Measurements from ENCODE around the gene ZNF385C. TPM values are rescaled to one million over a fixed set of nuclear protein-coding genes. Genes with fewer than 3 reads are reported as not detected.
A peak's percentile ranks its signal among the peaks of the same experiment; 100 is the strongest.
"Not testable (repeated sequence)": the region's sequence is repeated elsewhere in the genome, so short reads cannot be mapped to it uniquely, and the experiment has no call there.

ZNF385C gene
- total RNA-seq, 4 donors from 2014 or later: 0.27 to 0.48 TPM; not detected in 2

GRCh38 chr17:42141382-42141781, 43.1 kb upstream of the ZNF385C start:
- 67 to 100% methylated on average over 1 to 8 of the region's 8 CpGs for WGBS, 2 donors (ENCODE audit: low coverage in 1 of 2)
- TF ChIP-seq POLR2AphosphoS5 (IDR thresholded peaks at IDR 0.05) (no peak), EP300 (IDR thresholded peaks at IDR 0.05; ENCODE audit: low read depth) (no peak), POLR2A (IDR thresholded peaks at IDR 0.05) (no peak), CTCF (IDR thresholded peaks at IDR 0.05) (no peak)
- Histone ChIP-seq H3K27ac (no peak overlapping the region), H3K27me3 (no peaks in the 10 kb centered on the region), H3K36me3 (peaks cover 0 to 10% (median 4%) of the 10 kb centered on the region in 4 donors), H3K9me3 (no peaks in the 10 kb centered on the region), H3K4me1 (peaks cover 4 to 51% (median 25%) of the 10 kb centered on the region in 4 donors), H3K4me3 (no peak overlapping the region)
- intact Hi-C loops (cut with DNase I; ENCODE audit: low total_unique reads): no loop called here
- in situ Hi-C loops (cut with MboI; ENCODE audit: low pct_ligation_motif_present in 1 of 4, low pct_unique_long_range_greater_than_20kb in 1 of 4, low sequenced_read_pairs in 3 of 4): no loop called here
- no peak for DNase-seq

DNA sequence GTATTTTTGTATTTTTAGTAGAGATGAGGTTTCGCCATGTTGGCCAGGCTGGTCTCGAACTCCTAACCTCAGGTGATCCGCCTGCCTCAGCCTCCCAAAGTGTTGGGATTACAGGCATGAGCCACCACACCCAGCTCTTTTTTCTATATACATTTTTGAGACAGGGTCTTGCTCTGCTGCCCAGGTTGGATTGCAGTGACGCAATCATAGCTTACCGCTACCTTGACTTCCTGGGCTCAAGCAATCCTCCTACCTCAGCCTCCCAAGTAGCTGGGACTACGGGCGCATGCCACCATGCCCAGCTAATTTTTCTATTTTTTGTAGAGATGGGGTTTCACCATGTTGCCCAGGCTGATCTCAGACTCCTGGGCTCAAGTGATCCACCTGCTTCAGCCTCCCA, 42.4 kb upstream of the ZNF385C start:
- H3K27me3 ChIP-seq; H3K36me3 ChIP-seq; H3K9me3 ChIP-seq; H3K27ac ChIP-seq; intact Hi-C loops (cut with DNase I; ENCODE audit: low total_unique reads); H3K4me3 ChIP-seq; in situ Hi-C loops (cut with MboI; ENCODE audit: low pct_ligation_motif_present in 1 of 4, low pct_unique_long_range_greater_than_20kb in 1 of 4, low sequenced_read_pairs in 3 of 4); DNase-seq: not testable (repeated sequence)
- WGBS, 2 donors (ENCODE audit: low coverage in 1 of 2): 97 to 100% methylated on average over 2 to 7 of the region's 7 CpGs
- H3K4me1 ChIP-seq: peaks cover 4 to 57% (median 31%) of the 10 kb centered on the region in 4 donors

- no peak for DNase-seq
- Histone ChIP-seq H3K4me1 (peaks cover 12 to 75% (median 46%) of the 10 kb centered on the region in 4 donors), H3K27me3 (no peaks in the 10 kb centered on the region), H3K36me3 (peaks cover 0 to 7% (median 0%) of the 10 kb centered on the region in 4 donors), H3K9me3 (no peaks in the 10 kb centered on the region), H3K4me3 (no peak overlapping the region), H3K27ac (peak overlapping the region in 2 of 4 donors; percentile 4 to 38)
- in situ Hi-C loops (cut with MboI; ENCODE audit: low pct_ligation_motif_present in 1 of 4, low pct_unique_long_range_greater_than_20kb in 1 of 4, low sequenced_read_pairs in 3 of 4) (no loop called here), intact Hi-C loops (cut with DNase I; ENCODE audit: low total_unique reads) (no loop called here)
- WGBS, 2 donors (ENCODE audit: low coverage in 1 of 2): 76% methylated on average over 7 of the region's 7 CpGs; no CpG with 5 or more reads in 1 of the 2 donors
- TF ChIP-seq EP300 (IDR thresholded peaks at IDR 0.05; ENCODE audit: low read depth): no peak
- no peak for TF ChIP-seq CTCF (IDR thresholded peaks at IDR 0.05)
- no peak for TF ChIP-seq POLR2AphosphoS5 (IDR thresholded peaks at IDR 0.05)
- no peak for TF ChIP-seq POLR2A (IDR thresholded peaks at IDR 0.05)
Observed at GRCh38 chr17:42138749-42139492, 40.6 kb upstream of the ZNF385C start.

GRCh38 chr17:42136654-42137051, 38.4 kb upstream of the ZNF385C start:
- in situ Hi-C loops (cut with MboI; ENCODE audit: low pct_ligation_motif_present in 1 of 4, low pct_unique_long_range_greater_than_20kb in 1 of 4, low sequenced_read_pairs in 3 of 4) (no loop called here), intact Hi-C loops (cut with DNase I; ENCODE audit: low total_unique reads) (no loop called here)
- H3K4me1 ChIP-seq: peaks cover 30 to 84% (median 63%) of the 10 kb centered on the region in 4 donors
- WGBS, 2 donors (ENCODE audit: low coverage in 1 of 2): 76 to 78% methylated on average over 3 of the region's 3 CpGs
- H3K9me3 ChIP-seq: no peaks in the 10 kb centered on the region
- H3K36me3 ChIP-seq: peaks cover 0 to 3% (median 0%) of the 10 kb centered on the region in 4 donors
- H3K27ac ChIP-seq: peak overlapping the region; percentile 84 to 87 (median 86)
- TF ChIP-seq POLR2AphosphoS5 (IDR thresholded peaks at IDR 0.05) (no peak), CTCF (IDR thresholded peaks at IDR 0.05) (no peak), POLR2A (IDR thresholded peaks at IDR 0.05) (no peak), EP300 (IDR thresholded peaks at IDR 0.05; ENCODE audit: low read depth) (no peak)
- H3K4me3 ChIP-seq: peak overlapping the region in 1 of 4 donors; percentile 29
- DNase-seq: no peak
- no peaks in the 10 kb centered on the region for H3K27me3 ChIP-seq
